ENCODE data around the gene PTPRG.

The PTPRG gene

DNA sequence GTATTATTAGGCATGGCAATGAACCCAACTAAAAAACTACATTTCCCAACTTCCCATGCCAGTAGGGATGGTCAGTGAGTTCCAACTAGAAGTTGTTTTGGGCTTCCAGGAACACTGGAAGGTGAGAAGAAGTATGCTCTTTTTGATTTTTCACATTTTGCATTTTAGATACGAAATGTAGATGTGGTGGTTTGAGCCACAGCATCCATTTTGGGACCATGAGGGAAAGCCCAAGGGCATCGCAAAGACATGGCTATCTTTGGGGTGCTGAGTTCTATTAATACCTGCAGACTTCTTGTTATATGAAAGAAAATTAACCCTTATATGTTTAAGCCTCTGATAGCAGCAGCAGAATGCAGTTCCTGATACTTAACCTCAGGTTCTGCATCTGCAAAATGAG lies 62.9 kb downstream of the PTPRG start:
- FAIRE-seq: no peak

- FAIRE-seq: no peak
Observed at GRCh38 chr3:61625429-61625828, 64.1 kb downstream of the PTPRG start.

- no peak for FAIRE-seq
Observed at GRCh38 chr3:61626484-61626883, 65.1 kb downstream of the PTPRG start.

DNA sequence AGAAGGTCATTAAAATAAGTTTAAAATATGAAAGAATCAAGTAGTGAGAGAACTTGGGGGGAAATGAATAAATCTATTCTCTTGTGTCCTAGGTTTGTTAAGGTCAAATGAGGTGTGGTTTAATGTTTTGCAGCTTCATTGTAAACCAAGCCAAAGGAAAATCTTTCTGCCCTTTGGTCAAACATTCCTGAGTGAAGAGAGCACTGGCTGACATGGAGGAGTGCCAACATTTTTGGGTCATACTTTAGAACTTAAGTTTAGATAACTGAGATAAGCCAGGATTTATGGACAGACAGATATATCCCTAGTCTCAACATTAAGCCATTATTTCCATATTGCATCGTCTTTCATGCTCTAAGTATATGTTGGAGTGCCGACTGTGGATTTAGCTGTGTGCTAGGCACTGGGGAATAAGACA lies 66.4 kb downstream of the PTPRG start:
- FAIRE-seq: no peak

GRCh38 chr3:61628636-61629035 lies 67.3 kb downstream of the PTPRG start:
- FAIRE-seq: no peak

- no peak for FAIRE-seq
Observed at GRCh38 chr3:61629442-61629841, 68.1 kb downstream of the PTPRG start.

GRCh38 chr3:61631108-61631769 lies 69.9 kb downstream of the PTPRG start:
- FAIRE-seq: no peak

DNA sequence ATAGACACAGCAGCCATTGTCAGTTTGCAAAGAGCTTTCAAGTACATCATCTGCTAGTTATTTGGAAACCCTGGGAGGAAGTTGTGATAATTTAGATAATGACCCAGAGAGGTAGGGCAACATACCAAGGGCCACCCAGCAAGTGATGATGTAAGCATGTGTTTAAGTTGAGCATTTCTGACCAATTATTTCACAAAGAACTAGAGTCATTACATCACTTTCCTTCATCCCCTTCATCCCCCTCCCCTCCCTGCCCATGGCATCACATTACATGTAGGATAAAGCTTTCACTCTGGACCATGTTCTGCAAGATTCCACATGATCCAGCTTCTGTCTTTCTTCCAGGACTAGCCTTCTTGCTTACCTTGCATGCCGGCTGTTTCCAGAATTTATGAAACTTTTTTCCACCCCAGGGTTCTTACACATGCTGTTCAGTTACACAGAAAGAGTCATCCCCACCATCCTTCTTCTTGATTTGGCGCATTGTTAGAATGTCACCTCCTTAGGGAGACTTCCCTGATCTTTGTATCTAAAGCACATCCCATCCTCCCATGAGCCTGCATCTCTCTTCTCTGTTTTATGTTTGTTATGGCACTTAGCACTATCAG lies 71.3 kb downstream of the PTPRG start:
- FAIRE-seq: no peak

DNA sequence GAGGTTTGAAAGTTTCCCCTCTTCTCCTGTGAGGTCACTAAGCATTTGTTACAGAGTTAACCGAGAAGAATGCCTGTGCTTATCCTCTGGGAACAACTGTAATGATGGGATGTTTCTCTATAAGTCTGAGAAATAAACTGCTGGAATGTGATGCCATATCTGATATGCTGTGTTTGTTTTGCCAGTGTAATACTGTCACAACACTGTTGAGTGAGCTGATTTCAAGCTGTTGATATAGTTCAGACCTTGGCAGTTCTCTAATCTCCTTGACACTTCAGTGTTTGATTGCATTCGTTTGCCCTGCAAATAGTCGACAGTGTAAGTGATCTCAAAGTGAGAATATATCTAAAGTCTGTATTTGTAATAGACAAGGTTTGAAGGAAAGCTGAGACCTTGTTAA lies 73.3 kb downstream of the PTPRG start:
- no peak for FAIRE-seq

DNA sequence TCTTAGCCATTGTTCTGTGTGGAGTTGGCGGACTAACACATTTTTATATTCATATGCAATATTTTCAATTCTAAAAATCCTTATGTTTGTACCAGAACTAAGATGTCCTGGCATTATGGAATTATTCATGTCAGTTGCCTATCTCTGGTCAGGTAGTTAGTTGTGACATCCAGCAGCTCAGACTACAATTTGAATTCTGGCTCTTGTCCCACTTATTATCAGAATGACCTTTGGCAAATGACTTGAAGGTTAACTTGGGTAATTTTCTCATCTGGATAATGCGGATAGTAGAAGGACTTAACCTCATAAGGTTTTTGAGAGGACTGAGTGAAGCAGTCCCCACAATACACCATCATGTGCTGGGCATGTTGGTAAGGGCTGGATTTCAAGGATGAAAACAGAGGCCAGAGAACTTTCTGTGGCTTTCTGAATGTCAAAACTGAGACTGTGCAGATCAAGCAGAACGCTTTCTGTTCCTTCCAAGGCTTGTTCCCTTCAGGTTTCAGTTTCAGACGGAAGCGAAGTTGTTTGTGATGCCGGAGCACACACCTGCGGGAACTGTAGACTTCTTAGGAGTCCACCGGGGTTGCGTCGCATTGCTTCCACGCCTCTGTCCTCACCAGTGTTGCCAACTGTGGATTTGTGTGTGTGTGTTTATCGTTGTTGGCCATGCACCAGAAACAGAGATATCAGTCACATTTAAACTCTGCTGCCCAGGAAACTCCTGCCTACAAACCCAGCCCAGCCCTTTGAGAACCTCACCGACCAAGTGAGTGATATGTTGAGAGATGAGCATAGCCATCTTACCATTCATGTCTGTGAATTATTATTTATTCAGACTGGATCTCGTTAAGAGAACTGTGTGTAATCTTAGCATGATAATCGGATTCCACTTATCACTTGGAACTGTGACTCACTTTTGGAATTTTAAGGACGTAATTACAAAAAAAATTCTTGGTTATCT lies 76.0 kb downstream of the PTPRG start:
- FAIRE-seq: no peak

DNA sequence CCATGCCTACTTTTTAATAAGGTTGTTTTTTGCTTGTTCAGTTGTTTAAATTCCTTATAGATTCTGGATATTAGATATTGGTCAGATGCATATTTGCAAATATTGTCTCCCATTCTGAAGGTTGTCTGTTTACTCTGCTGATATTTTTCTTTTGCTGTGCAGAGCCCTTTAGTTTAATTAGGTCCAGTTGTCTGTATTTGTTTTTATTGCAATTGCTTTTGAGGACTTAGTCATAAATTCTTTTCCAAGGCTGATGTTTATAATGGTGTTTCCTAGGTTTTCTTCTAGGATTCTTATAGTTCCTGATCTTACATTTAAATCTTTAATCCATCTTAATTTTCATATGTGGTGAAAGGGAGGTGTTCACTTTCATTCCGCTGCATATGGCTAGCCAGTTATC lies 77.4 kb downstream of the PTPRG start:
- FAIRE-seq: no peak

DNA sequence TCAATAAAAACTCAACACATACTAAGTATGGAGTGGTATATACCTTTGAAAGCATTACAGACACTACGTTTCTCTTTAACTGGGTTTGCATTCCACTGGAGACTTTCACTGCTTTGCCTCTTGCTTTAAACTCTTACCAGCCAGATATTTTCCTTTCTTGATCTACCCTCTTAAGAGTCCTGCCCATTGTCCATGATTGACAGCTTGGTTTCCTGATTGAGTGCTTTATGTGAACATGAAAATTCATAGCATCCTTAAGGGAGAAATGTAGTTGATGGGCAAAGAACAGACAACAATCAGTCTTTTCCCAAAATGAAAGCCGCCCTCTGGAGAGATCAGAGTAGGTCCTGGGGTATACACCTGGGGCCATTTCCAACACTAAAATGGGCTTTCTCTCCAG lies 78.6 kb downstream of the PTPRG start:
- no peak for FAIRE-seq

GRCh38 chr3:61645148-61645547 lies 83.8 kb downstream of the PTPRG start:
- FAIRE-seq: no peak

DNA sequence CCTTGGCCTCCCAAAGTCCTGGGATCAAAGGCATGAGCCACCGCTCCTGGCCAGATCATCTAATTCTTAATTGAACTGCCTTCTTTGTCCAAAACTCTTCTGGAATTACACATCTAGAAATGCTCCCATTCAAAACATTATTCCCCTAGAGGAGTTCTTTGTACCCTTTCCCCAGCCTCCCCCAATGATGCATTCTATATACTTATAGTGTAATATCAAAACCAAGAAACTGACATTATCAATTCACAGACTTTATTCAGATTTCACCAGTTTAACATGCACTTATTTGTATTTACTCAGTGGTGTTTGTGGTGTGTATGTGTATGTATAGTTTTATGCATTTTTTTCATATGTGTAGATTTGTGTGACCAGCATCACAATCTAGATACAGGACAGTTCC lies 85.0 kb downstream of the PTPRG start:
- FAIRE-seq: no peak

- FAIRE-seq: no peak
Observed at GRCh38 chr3:61646851-61647525, 85.6 kb downstream of the PTPRG start.

DNA sequence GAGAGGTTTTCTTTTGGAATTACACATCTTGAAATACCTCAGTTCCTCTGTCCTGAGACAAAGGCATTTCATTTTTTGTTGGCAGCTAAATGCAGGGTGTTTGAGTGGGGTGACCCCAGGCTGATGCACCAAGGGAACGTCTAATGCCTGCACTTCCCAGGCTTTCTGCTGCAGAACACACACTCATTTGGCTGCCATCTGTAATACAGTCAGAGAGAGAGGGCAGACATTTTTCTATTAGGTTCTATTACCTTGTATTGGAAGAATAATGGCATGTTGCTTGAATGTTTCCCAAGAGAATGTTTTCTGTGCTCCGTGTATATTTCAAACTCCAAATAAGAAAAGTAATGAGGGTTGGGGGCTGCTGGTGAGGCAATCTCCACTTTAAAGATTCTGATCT lies 87.1 kb downstream of the PTPRG start:
- FAIRE-seq: no peak

DNA sequence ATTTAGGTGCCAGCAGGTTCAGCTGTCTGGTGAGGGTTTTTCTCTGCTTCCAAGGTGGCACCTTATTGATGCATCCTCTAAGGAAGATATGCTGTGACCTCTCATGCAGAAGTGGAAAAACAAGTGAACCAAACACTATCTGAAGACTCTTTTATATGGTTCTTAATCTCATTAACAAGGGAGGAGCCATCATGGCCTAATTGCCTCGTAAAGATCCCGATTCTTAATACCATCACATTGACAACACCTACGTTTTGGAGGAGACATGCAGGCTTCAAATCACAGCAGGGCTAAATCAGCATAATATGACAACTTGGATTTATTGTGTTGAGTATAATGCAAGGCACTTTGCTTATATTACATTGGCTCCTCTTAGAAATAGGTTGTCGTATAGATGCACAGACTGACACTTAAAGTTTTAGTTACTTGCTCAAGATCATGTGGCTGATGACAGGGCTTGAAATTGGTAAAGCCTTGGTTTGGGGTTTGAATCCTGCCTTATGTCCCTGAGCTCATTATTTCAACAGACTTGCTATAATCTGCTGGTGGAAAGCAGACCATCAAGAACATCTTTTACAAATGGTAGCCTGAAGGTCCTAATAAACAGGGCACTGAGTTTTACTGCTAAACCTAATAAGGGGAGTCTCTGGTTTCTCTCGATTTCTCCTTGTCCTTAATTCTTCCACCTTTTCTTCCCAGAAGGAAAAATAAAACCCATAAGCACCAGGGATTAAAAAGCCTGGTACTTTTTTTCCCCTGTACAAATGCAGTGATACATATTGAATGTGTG lies 88.2 kb downstream of the PTPRG start:
- no peak for FAIRE-seq

GRCh38 chr3:61650276-61650675 lies 88.9 kb downstream of the PTPRG start:
- FAIRE-seq: no peak

DNA sequence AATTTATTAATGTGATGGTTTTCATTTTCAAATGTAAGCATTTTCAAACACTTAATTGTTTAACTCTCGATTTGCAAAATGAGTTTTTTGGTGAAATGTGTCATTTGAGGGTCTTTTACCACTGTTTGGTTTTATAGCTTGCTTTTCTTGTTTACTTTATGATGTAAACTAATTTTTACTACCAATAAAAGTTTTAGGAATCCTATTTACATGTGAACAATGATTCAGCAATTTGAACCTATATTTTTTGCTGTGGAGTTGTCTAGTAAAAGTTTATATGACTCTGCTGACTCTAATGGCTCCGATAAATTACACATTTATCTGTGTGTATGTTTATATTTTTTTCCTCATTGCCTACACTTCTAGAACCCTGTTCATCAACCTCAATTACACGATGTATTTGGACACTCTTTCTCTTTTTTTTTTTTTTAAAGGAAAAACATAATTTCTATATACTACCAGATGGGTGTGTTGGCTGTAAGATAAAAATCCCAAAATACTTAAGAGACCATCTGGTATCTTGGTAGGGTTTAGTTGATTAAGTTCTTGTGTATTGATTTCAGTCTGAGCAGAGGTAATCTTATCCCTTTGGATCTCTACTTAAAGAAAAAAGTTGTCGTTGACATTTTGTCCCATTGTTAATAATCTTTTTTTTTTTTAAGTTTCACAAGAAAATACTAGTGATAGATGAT lies 89.5 kb downstream of the PTPRG start:
- no peak for FAIRE-seq

GRCh38 chr3:61657689-61658088 lies 96.3 kb downstream of the PTPRG start:
- no peak for FAIRE-seq

DNA sequence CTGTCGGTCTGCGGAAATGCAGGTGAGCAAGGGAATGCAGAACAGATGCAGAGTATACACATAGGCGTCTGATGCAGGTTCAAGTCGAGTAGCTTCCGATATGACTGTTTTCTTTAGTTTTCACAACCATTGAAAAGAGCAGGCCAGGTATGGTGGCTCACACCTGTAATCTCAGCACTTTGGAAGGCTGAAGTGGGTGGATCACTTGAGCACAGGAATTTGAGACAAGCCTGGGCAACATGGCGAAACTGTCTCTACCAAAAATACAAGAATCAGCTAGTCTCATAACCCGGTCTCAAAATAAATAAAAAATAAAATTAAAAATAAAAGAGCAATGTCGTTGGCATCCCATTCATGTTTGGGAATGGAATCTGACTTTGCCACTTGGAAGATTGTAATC lies 101.5 kb downstream of the PTPRG start:
- FAIRE-seq: no peak

Measured in islet of Langerhans (tissue), 1 donor.